ENCODE measurements around the gene CUL4A.
"Not testable (repeated sequence)": the region's sequence is repeated elsewhere in the genome, so short reads cannot be mapped to it uniquely, and the experiment has no call there.

The CUL4A gene

DNA sequence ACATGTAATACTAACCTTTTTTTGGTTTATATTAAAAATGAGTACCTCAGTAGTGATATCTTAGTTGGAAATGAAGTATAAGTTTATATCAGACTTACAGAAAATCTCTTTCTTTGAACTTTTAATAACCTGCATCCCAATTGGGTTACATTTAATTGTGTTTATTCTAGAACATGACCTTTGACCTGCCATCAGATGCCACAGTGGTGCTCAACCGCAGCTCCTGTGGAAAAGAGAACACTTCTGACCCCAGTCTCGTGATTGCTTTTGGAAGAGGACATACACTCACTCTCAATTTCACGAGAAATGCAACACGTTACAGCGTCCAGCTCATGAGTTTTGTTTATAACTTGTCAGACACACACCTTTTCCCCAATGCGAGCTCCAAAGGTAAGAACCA is 100.1 kb downstream of the CUL4A start:
- TF ChIP-seq ESRRG (CRISPR knock-in tag; IDR thresholded peaks at IDR 0.05), result no peak
- TF ChIP-seq, protein P1, sequence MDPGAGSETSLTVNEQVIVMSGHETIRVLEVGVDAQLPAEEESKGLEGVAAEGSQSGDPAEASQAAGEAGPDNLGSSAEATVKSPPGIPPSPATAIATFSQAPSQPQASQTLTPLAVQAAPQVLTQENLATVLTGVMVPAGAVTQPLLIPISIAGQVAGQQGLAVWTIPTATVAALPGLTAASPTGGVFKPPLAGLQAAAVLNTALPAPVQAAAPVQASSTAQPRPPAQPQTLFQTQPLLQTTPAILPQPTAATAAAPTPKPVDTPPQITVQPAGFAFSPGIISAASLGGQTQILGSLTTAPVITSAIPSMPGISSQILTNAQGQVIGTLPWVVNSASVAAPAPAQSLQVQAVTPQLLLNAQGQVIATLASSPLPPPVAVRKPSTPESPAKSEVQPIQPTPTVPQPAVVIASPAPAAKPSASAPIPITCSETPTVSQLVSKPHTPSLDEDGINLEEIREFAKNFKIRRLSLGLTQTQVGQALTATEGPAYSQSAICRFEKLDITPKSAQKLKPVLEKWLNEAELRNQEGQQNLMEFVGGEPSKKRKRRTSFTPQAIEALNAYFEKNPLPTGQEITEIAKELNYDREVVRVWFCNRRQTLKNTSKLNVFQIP (CRISPR knock-in tag; IDR thresholded peaks at IDR 0.05; ENCODE audit: borderline replicate concordance, low read depth), result no peak
- no peak for ATAC-seq

DNA sequence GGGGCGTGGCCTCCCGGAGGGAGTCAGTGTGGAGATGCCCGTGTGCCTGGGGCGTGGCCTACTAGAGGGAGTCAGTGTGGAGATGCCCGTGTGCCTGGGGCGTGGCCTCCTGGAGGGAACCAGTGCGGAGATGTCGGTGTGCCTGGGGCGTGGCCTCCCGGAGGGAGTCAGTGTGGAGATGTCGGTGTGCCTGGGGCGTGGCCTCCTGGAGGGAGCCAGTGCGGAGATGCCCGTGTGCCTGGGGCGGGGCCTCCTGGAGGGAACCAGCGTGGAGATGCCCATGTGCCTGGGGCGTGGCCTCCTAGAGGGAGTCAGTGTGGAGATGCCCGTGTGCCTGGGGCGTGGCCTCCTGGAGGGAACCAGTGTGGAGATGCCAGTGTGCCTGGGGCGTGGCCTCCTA is 104.7 kb downstream of the CUL4A start:
- not testable (repeated sequence) for ATAC-seq

DNA sequence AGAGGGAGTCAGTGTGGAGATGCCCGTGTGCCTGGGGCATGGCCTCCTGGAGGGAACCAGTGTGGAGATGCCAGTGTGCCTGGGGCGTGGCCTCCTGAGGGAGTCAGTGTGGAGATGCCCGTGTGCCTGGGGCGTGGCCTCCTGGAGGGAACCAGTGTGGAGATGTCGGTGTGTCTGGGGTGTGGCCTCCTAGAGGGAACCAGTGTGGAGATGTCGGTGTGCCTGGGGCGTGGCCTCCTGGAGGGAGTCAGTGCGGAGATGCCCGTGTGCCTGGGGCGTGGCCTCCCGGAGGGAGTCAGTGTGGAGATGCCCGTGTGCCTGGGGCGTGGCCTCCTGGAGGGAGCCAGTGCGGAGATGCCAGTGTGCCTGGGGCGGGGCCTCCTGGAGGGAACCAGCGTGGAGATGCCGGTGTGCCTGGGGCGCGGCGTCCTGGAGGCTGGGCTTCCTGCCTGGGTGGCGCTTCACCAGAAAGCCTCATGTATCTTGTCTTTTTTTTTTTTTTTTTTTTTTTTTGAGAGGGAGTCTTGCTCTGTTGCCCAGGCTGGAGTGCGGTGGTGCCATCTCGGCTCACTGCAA is 105.6 kb downstream of the CUL4A start:
- not testable (repeated sequence) for ATAC-seq

DNA sequence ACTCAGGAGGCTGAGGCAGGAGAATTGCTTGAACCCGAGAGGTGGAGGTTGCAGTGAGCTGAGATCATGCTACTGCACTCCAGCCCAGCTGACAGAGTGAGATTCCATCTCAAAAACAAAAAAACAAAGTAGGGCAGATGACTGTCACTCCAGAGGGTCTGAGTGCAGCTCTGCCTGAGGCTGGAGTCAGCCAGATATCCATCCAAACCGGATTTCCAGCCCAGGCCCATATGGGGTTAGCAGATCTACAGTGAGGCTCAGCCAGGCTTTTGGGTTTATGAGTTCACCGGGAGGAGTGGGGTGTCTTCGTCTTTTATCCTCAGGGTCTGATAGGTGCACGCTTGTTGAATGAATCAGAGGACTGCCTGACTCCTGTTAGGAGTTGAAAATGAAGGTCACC is 106.6 kb downstream of the CUL4A start:
- no peak; the same call in 2 of the 3 replicates for ATAC-seq
- TF ChIP-seq, protein P2, sequence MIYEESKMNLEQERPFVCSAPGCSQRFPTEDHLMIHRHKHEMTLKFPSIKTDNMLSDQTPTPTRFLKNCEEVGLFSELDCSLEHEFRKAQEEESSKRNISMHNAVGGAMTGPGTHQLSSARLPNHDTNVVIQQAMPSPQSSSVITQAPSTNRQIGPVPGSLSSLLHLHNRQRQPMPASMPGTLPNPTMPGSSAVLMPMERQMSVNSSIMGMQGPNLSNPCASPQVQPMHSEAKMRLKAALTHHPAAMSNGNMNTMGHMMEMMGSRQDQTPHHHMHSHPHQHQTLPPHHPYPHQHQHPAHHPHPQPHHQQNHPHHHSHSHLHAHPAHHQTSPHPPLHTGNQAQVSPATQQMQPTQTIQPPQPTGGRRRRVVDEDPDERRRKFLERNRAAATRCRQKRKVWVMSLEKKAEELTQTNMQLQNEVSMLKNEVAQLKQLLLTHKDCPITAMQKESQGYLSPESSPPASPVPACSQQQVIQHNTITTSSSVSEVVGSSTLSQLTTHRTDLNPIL (CRISPR knock-in tag; IDR thresholded peaks at IDR 0.05; ENCODE audit: low read depth), result no peak
- TF ChIP-seq SNAI2 (CRISPR knock-in tag; IDR thresholded peaks at IDR 0.05) (no peak), RARB (CRISPR knock-in tag; IDR thresholded peaks at IDR 0.05) (no peak), ZNF70 (CRISPR knock-in tag; IDR thresholded peaks at IDR 0.05) (no peak), ZC3H10 (CRISPR knock-in tag; IDR thresholded peaks at IDR 0.05) (no peak), TCF4 (CRISPR knock-in tag; IDR thresholded peaks at IDR 0.05; ENCODE audit: borderline replicate concordance) (no peak), ZNF565 (CRISPR knock-in tag; conservative IDR thresholded peaks at IDR 0.05; ENCODE audit: low read depth) (no peak), ISL1 (CRISPR knock-in tag; IDR thresholded peaks at IDR 0.05) (no peak)
- TF ChIP-seq, protein P3, sequence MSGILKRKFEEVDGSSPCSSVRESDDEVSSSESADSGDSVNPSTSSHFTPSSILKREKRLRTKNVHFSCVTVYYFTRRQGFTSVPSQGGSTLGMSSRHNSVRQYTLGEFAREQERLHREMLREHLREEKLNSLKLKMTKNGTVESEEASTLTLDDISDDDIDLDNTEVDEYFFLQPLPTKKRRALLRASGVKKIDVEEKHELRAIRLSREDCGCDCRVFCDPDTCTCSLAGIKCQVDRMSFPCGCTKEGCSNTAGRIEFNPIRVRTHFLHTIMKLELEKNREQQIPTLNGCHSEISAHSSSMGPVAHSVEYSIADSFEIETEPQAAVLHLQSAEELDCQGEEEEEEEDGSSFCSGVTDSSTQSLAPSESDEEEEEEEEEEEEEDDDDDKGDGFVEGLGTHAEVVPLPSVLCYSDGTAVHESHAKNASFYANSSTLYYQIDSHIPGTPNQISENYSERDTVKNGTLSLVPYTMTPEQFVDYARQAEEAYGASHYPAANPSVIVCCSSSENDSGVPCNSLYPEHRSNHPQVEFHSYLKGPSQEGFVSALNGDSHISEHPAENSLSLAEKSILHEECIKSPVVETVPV (CRISPR knock-in tag; IDR thresholded peaks at IDR 0.05), result no peak
- TF ChIP-seq, protein P4, sequence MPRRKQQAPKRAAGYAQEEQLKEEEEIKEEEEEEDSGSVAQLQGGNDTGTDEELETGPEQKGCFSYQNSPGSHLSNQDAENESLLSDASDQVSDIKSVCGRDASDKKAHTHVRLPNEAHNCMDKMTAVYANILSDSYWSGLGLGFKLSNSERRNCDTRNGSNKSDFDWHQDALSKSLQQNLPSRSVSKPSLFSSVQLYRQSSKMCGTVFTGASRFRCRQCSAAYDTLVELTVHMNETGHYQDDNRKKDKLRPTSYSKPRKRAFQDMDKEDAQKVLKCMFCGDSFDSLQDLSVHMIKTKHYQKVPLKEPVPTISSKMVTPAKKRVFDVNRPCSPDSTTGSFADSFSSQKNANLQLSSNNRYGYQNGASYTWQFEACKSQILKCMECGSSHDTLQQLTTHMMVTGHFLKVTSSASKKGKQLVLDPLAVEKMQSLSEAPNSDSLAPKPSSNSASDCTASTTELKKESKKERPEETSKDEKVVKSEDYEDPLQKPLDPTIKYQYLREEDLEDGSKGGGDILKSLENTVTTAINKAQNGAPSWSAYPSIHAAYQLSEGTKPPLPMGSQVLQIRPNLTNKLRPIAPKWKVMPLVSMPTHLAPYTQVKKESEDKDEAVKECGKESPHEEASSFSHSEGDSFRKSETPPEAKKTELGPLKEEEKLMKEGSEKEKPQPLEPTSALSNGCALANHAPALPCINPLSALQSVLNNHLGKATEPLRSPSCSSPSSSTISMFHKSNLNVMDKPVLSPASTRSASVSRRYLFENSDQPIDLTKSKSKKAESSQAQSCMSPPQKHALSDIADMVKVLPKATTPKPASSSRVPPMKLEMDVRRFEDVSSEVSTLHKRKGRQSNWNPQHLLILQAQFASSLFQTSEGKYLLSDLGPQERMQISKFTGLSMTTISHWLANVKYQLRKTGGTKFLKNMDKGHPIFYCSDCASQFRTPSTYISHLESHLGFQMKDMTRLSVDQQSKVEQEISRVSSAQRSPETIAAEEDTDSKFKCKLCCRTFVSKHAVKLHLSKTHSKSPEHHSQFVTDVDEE (CRISPR knock-in tag; IDR thresholded peaks at IDR 0.05), result no peak

Measured in SK-N-SH treated with all-trans-retinoic acid at 6 μM for 48 hours (cell line).